Measurements from ENCODE around the gene ZP4. TPM values are rescaled to one million over a fixed set of nuclear protein-coding genes. Genes with fewer than 3 reads are reported as not detected.

Gene ZP4
- total and polyA plus RNA-seq, 9 of the 15 experiments (the other 6 are each of a cell fraction or from before 2014, with no cell fraction given) = not detected

DNA sequence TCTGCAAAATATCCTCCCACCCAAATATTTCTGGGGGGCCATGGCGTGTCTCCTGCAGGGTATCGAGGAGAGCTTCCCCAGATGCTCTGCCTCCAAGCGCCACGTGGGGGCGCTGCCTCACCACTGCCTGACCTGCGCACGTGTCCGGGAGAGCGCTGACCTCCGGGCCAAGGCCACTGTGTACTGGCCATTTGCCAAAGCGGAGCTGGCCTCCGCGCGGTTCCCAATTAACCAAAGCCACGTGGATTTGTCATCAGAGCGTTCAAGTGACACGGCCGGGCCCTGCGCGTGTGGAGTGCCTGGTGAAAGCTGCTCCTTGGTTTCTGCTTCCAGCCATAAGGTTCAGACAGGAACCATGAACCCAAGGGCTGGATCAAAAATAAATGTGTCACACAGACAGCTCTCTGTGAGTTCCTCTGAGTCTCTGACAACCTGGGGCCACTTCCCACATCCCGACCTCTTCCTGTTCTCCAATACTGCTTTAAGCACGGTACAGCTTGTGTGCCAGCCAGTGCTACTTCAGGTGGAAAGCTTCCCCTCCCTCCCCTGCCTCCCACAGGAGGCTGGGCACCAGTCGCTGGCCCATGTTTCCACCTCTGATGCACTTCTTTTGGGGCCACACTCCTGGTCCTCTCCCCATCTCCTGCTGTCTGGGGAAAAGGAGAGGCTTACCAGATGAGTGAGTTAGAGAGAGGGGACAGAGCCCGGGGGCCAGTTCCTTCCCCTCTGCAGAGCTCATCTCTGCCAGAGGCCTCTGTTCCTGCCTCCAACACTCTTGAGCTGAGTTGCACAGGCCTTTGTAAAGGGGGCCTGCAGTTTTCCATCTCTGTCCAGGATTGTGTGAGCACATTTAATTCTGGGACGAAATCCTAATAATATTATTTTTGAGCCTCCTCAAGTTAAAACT lies 26.1 kb downstream of the ZP4 start (continued):
- TF ChIP-seq NR2C1 (IDR thresholded peaks at IDR 0.05) = no peak
- no peak for TF ChIP-seq NR2C1 (tag; IDR thresholded peaks at IDR 0.05)
- TF ChIP-seq, protein P1, sequence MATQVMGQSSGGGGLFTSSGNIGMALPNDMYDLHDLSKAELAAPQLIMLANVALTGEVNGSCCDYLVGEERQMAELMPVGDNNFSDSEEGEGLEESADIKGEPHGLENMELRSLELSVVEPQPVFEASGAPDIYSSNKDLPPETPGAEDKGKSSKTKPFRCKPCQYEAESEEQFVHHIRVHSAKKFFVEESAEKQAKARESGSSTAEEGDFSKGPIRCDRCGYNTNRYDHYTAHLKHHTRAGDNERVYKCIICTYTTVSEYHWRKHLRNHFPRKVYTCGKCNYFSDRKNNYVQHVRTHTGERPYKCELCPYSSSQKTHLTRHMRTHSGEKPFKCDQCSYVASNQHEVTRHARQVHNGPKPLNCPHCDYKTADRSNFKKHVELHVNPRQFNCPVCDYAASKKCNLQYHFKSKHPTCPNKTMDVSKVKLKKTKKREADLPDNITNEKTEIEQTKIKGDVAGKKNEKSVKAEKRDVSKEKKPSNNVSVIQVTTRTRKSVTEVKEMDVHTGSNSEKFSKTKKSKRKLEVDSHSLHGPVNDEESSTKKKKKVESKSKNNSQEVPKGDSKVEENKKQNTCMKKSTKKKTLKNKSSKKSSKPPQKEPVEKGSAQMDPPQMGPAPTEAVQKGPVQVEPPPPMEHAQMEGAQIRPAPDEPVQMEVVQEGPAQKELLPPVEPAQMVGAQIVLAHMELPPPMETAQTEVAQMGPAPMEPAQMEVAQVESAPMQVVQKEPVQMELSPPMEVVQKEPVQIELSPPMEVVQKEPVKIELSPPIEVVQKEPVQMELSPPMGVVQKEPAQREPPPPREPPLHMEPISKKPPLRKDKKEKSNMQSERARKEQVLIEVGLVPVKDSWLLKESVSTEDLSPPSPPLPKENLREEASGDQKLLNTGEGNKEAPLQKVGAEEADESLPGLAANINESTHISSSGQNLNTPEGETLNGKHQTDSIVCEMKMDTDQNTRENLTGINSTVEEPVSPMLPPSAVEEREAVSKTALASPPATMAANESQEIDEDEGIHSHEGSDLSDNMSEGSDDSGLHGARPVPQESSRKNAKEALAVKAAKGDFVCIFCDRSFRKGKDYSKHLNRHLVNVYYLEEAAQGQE (IDR thresholded peaks at IDR 0.05; ENCODE audit: borderline replicate concordance) = peak; percentile 54; the same call in 1 of the 2 replicates
- TF ChIP-seq, protein P1 (CRISPR knock-in tag; IDR thresholded peaks at IDR 0.05; ENCODE audit: low read depth) = no peak
- TF ChIP-seq JUNB (CRISPR knock-in tag; conservative IDR thresholded peaks at IDR 0.05) = no peak
- TF ChIP-seq, protein P2, sequence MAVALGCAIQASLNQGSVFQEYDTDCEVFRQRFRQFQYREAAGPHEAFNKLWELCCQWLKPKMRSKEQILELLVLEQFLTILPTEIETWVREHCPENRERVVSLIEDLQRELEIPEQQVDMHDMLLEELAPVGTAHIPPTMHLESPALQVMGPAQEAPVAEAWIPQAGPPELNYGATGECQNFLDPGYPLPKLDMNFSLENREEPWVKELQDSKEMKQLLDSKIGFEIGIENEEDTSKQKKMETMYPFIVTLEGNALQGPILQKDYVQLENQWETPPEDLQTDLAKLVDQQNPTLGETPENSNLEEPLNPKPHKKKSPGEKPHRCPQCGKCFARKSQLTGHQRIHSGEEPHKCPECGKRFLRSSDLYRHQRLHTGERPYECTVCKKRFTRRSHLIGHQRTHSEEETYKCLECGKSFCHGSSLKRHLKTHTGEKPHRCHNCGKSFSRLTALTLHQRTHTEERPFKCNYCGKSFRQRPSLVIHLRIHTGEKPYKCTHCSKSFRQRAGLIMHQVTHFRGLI (CRISPR knock-in tag; IDR thresholded peaks at IDR 0.05) = no peak
- peak; percentile 69 for TF ChIP-seq L3MBTL2 (IDR thresholded peaks at IDR 0.05)
- TF ChIP-seq NFIC (IDR thresholded peaks at IDR 0.05) = peak; percentile 93
- TF ChIP-seq, protein P3, sequence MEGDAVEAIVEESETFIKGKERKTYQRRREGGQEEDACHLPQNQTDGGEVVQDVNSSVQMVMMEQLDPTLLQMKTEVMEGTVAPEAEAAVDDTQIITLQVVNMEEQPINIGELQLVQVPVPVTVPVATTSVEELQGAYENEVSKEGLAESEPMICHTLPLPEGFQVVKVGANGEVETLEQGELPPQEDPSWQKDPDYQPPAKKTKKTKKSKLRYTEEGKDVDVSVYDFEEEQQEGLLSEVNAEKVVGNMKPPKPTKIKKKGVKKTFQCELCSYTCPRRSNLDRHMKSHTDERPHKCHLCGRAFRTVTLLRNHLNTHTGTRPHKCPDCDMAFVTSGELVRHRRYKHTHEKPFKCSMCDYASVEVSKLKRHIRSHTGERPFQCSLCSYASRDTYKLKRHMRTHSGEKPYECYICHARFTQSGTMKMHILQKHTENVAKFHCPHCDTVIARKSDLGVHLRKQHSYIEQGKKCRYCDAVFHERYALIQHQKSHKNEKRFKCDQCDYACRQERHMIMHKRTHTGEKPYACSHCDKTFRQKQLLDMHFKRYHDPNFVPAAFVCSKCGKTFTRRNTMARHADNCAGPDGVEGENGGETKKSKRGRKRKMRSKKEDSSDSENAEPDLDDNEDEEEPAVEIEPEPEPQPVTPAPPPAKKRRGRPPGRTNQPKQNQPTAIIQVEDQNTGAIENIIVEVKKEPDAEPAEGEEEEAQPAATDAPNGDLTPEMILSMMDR (IDR thresholded peaks at IDR 0.05 in 2 of 3, conservative IDR thresholded peaks at IDR 0.05 in 1 of 3; ENCODE audit: insufficient read depth in 2 of 3, low read depth in 1 of 3, low read length in 3 of 3) = peak; percentile 67 to 79 (median 68); a peak in 5 of 6 replicates
- TF ChIP-seq, protein P4, sequence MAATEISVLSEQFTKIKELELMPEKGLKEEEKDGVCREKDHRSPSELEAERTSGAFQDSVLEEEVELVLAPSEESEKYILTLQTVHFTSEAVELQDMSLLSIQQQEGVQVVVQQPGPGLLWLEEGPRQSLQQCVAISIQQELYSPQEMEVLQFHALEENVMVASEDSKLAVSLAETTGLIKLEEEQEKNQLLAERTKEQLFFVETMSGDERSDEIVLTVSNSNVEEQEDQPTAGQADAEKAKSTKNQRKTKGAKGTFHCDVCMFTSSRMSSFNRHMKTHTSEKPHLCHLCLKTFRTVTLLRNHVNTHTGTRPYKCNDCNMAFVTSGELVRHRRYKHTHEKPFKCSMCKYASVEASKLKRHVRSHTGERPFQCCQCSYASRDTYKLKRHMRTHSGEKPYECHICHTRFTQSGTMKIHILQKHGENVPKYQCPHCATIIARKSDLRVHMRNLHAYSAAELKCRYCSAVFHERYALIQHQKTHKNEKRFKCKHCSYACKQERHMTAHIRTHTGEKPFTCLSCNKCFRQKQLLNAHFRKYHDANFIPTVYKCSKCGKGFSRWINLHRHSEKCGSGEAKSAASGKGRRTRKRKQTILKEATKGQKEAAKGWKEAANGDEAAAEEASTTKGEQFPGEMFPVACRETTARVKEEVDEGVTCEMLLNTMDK (IDR thresholded peaks at IDR 0.05; ENCODE audit: borderline replicate concordance, insufficient read depth, low read depth, low read length, poor library complexity, severe bottlenecking) = peak; percentile 69

Measured in K562 (cell line).